Transverse colon (tissue), 3 donors: ENCODE measurements around the gene QRICH1.

Experiments used
- EP300 ChIP-seq: sonication (generic); formaldehyde crosslinking; IDR thresholded peaks from one replicate; pipeline ENCODE4 v1.6.1; 2017; ENCODE audit warnings: antibody characterized with exemption, low read depth
- POLR2A ChIP-seq: fragments of 450-650 bp; IDR thresholded peaks from one replicate; pipeline ENCODE4 v1.6.1; 2016; ENCODE audit warnings: antibody characterized with exemption, mild to moderate bottlenecking, moderate library complexity
- TF ChIP-seq, protein P1 (sequence below), 5 experiments: fragments of 200-600 bp in 3 of 5; fragments of 450-650 bp in 2 of 5; sonication (generic) in 3 of 5; IDR thresholded peaks; 1 replicate in 2 of 5; 2 replicates in 3 of 5; pipeline ENCODE4 v1.5.1; 2016 to 2017; ENCODE audit warnings: antibody characterized with exemption in 5 of 5, inconsistent platforms in 3 of 5, mild to moderate bottlenecking in 2 of 5, moderate library complexity in 1 of 5

DNA sequence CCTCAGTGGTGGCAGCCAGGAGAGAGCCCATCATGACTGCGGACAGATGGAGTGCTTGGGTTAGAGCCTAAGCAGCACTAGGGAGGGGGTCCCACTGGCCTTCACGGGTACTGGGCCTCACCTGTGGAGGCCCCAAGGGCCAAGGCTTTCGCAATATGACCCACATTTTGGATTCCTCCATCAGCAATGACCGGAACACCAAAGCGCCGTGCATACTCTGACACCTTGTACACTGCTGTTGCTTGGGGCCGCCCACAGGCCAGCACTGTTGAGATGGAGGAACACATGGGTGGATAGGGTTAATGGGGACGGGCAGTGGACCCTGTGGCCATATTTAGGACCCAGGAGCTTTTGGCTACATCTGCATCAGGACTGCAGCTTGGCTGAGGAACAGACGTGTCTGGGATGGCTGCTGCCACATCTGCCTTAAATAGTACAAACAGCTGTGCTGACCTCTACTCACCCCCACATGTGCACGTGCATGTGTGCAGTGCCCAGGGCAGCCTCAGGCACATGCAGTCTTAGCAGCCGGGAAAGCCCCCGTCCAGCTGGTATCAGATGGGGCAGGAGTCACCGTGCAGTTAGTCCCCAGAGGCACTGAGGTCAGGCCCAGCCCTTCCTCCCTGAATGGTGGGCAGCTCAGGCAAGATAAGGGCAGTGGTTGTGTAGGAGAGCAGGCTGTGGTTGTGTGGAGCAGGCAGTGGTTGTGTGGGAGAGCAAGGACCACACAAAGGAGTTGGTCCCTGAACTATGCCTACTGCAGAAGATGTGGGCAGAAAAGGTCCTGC is 68.7 kb downstream of the QRICH1 start:
- TF ChIP-seq, protein P1, sequence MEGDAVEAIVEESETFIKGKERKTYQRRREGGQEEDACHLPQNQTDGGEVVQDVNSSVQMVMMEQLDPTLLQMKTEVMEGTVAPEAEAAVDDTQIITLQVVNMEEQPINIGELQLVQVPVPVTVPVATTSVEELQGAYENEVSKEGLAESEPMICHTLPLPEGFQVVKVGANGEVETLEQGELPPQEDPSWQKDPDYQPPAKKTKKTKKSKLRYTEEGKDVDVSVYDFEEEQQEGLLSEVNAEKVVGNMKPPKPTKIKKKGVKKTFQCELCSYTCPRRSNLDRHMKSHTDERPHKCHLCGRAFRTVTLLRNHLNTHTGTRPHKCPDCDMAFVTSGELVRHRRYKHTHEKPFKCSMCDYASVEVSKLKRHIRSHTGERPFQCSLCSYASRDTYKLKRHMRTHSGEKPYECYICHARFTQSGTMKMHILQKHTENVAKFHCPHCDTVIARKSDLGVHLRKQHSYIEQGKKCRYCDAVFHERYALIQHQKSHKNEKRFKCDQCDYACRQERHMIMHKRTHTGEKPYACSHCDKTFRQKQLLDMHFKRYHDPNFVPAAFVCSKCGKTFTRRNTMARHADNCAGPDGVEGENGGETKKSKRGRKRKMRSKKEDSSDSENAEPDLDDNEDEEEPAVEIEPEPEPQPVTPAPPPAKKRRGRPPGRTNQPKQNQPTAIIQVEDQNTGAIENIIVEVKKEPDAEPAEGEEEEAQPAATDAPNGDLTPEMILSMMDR (IDR thresholded peaks at IDR 0.05): no peak
- TF ChIP-seq POLR2A (no peak), EP300 (no peak)
